ENCODE results near the gene CBX2. TPM values are rescaled to one million over a fixed set of nuclear protein-coding genes. Genes with fewer than 3 reads are reported as not detected.
A peak's percentile ranks its signal among the peaks of the same experiment; 100 is the strongest.

CBX2 gene
- polyA plus RNA-seq, 1 of the 3 experiments (the other 2 are of a cell fraction): 22.4 TPM

- Histone ChIP-seq H3K4me3 (ENCODE audit: low read depth in 2 of 2, low read length in 1 of 2) (no peak overlapping the region), H3K27me3 (ENCODE audit: insufficient read depth) (peaks cover 10% of the 10 kb centered on the region; the same call in 1 of the 2 replicates), H3K9me2 (no peaks in the 10 kb centered on the region), H3K9ac (no peak overlapping the region), H3K27ac (ENCODE audit: low read depth in 2 of 2, low read length in 1 of 2) (no peak overlapping the region), H4K20me1 (ENCODE audit: insufficient read depth) (peaks cover 5% of the 10 kb centered on the region; the same call in 1 of the 2 replicates), H3F3A (replicated peaks; ENCODE audit: insufficient read depth) (peaks cover 4% of the 10 kb centered on the region), H3K9me3 (no peaks in the 10 kb centered on the region), H3K4me2 (no peak overlapping the region), H3K79me2 (ENCODE audit: insufficient read depth) (peaks cover 18% of the 10 kb centered on the region), H2AFZ (ENCODE audit: low read depth) (no peak overlapping the region), H3K4me1 (ENCODE audit: control insufficient read depth in 1 of 2, insufficient read depth in 2 of 2, low read depth in 1 of 2, low read length in 1 of 2) (peaks cover 12 to 26% of the 10 kb centered on the region in 2 experiments; a peak in 3 of 4 replicates), H3K36me3 (replicated peaks in 1 of 2; ENCODE audit: control insufficient read depth in 1 of 2, insufficient read depth in 2 of 2, low read length in 1 of 2) (peaks cover 0 to 7% of the 10 kb centered on the region in 2 experiments)
- no peak for TF ChIP-seq CHD2 (IDR thresholded peaks at IDR 0.05; ENCODE audit: low read length, partially characterized antibody)
- TF ChIP-seq TCF12 (IDR thresholded peaks at IDR 0.05): no peak
- TF ChIP-seq POLR2AphosphoS5 (IDR thresholded peaks at IDR 0.05; ENCODE audit: low read depth, low read length): no peak
- TF ChIP-seq USF2 (IDR thresholded peaks at IDR 0.05; ENCODE audit: borderline replicate concordance, low read depth, low read length): no peak
- TF ChIP-seq MXI1 (IDR thresholded peaks at IDR 0.05; ENCODE audit: low read depth, low read length): no peak
- no peak for TF ChIP-seq USF1 (IDR thresholded peaks at IDR 0.05; ENCODE audit: borderline replicate concordance, low read depth)
- TF ChIP-seq GATA2 (CRISPR knock-in tag; IDR thresholded peaks at IDR 0.05): no peak
- TF ChIP-seq MEF2A (IDR thresholded peaks at IDR 0.05; ENCODE audit: borderline replicate concordance, low read depth): no peak
- no peak for TF ChIP-seq TEAD4 (IDR thresholded peaks at IDR 0.05; ENCODE audit: borderline replicate concordance, insufficient read depth)
- TF ChIP-seq NRF1 (IDR thresholded peaks at IDR 0.05; ENCODE audit: low read depth, low read length): no peak
- ChIA-PET POLR2A (no interaction called here), CTCF (interaction anchor here (1.0 to 9.7 kb wide), 7 partner anchors 10 to 209 kb away, joined by 3 to 146 read pairs (median 13); partner anchors contain the start of gene CBX4)
- 83% methylated on average over 31 of the region's 31 CpGs for WGBS (ENCODE audit: low lambda C conversion rate)
- no peak for DNase-seq
These were observed 21.8 kb downstream of the CBX2 start for GRCh38 chr17:79799538-79800324.

- Histone ChIP-seq H3K4me3 (ENCODE audit: low read depth in 2 of 2, low read length in 1 of 2) (no peak overlapping the region), H3F3A (replicated peaks; ENCODE audit: insufficient read depth) (peaks cover 4% of the 10 kb centered on the region), H3K9ac (no peak overlapping the region), H4K20me1 (ENCODE audit: insufficient read depth) (peaks cover 5% of the 10 kb centered on the region; the same call in 1 of the 2 replicates), H3K4me2 (no peak overlapping the region), H3K27me3 (ENCODE audit: insufficient read depth) (peaks cover 19% of the 10 kb centered on the region; the same call in 1 of the 2 replicates), H3K27ac (ENCODE audit: low read depth in 2 of 2, low read length in 1 of 2) (no peak overlapping the region), H3K36me3 (replicated peaks in 1 of 2; ENCODE audit: control insufficient read depth in 1 of 2, insufficient read depth in 2 of 2, low read length in 1 of 2) (no peaks in the 10 kb centered on the region), H3K79me2 (ENCODE audit: insufficient read depth) (peaks cover 12% of the 10 kb centered on the region), H2AFZ (ENCODE audit: low read depth) (no peak overlapping the region), H3K9me2 (no peaks in the 10 kb centered on the region), H3K4me1 (ENCODE audit: control insufficient read depth in 1 of 2, insufficient read depth in 2 of 2, low read depth in 1 of 2, low read length in 1 of 2) (peaks cover 12 to 18% of the 10 kb centered on the region in 2 experiments; a peak in 3 of 4 replicates), H3K9me3 (no peaks in the 10 kb centered on the region)
- 74% methylated on average over 41 of the region's 44 CpGs for WGBS (ENCODE audit: low lambda C conversion rate)
- DNase-seq: peak; percentile 45
- TF ChIP-seq FOXM1 (IDR thresholded peaks at IDR 0.05; ENCODE audit: low read depth): no peak
- TF ChIP-seq TCF12 (IDR thresholded peaks at IDR 0.05): 0 out of 2 replicates have a peak, but pooled peaks have one; percentile 7
- CTCF ChIA-PET: interaction anchor here (1.0 to 9.7 kb wide), 3 partner anchors 9 to 58 kb away, joined by 3 to 146 read pairs (median 29); no protein-coding TSS in a partner anchor
- POLR2A ChIA-PET: no interaction called here
These were observed 22.6 kb downstream of the CBX2 start for GRCh38 chr17:79800325-79801155.

Data from SK-N-SH (cell line).